ACC112 (cell line): ENCODE data around the gene KRT86.

Source experiments
- H2AFZ ChIP-seq: fragments of 200-600 bp; sonication (generic); one replicate; pipeline ENCODE4 v1.6.0; 2017; ENCODE audit warnings: antibody characterized with exemption, low read length; ENCODE audit not compliant: unreplicated experiment
- H3K27ac ChIP-seq: fragments of 200-600 bp; sonication (generic); 2 replicates; pipeline ENCODE4 v1.5.1; 2014; ENCODE audit warnings: low read depth, mild to moderate bottlenecking, antibody characterized with exemption, low read length, moderate library complexity
- H3K27me3 ChIP-seq: fragments of 200-600 bp; sonication (generic); 2 replicates; pipeline ENCODE4 v1.6.1; 2014; ENCODE audit warnings: mild to moderate bottlenecking, antibody characterized with exemption, low read length, moderate library complexity, mixed read lengths; ENCODE audit not compliant: insufficient read depth
- H3K36me3 ChIP-seq: fragments of 200-600 bp; sonication (generic); 2 replicates; pipeline ENCODE4 v1.6.1; 2016; ENCODE audit warnings: mild to moderate bottlenecking, antibody characterized with exemption, low read length, moderate library complexity, mixed read lengths; ENCODE audit not compliant: insufficient read depth
- H3K4me1 ChIP-seq: fragments of 200-600 bp; sonication (generic); one replicate; pipeline ENCODE4 v1.6.1; 2016; ENCODE audit warnings: low read length, mixed read lengths; ENCODE audit not compliant: insufficient read depth, unreplicated experiment, control insufficient read depth
- H3K4me3 ChIP-seq: fragments of 200-600 bp; sonication (generic); 2 replicates; pipeline ENCODE4 v1.5.1; 2014; ENCODE audit warnings: mild to moderate bottlenecking, low read depth, low read length
- H3K79me2 ChIP-seq: fragments of 200-600 bp; sonication (generic); one replicate; pipeline ENCODE4 v1.6.0; 2016; ENCODE audit warnings: low read length; ENCODE audit not compliant: control insufficient read depth, unreplicated experiment, insufficient read depth

KRT86 gene

GRCh38 chr12:52274521-52275120, at the start of gene KRT86:
TSS of gene KRT86 (plus strand) at chr12:52274645. CDS start at chr12:52301917, 27,272 bp downstream.
- H3K4me1 ChIP-seq = peaks cover 18% of the 10 kb centered on the region
- no peak within 1 kb of the TSS for H2AFZ ChIP-seq
- no peaks in the 10 kb centered on the region for H3K79me2 ChIP-seq
- H3K36me3 ChIP-seq = no peaks in the 10 kb centered on the region
- no peaks in the 10 kb centered on the region for H3K27me3 ChIP-seq
- H3K27ac ChIP-seq = no peak within 1 kb of the TSS
- no peak within 1 kb of the TSS for H3K4me3 ChIP-seq

- Histone ChIP-seq H3K27me3 (no peaks in the 10 kb centered on the region), H3K79me2 (no peaks in the 10 kb centered on the region), H3K4me1 (peaks cover 65% of the 10 kb centered on the region), H3K4me3 (no peak overlapping the region), H3K27ac (no peak overlapping the region), H2AFZ (no peak overlapping the region), H3K36me3 (no peaks in the 10 kb centered on the region)
Observed at GRCh38 chr12:52225752-52226151, 48.7 kb upstream of the KRT86 start.

- Histone ChIP-seq H3K27me3 (no peaks in the 10 kb centered on the region), H3K4me1 (peaks cover 69% of the 10 kb centered on the region), H3K36me3 (no peaks in the 10 kb centered on the region), H3K4me3 (no peak overlapping the region), H3K27ac (peak overlapping the region; percentile 64), H2AFZ (no peak overlapping the region), H3K79me2 (no peaks in the 10 kb centered on the region)
Observed at GRCh38 chr12:52226446-52226845, 48.0 kb upstream of the KRT86 start.

GRCh38 chr12:52227606-52228166, 46.8 kb upstream of the KRT86 start:
- no peak overlapping the region for H3K4me3 ChIP-seq
- H3K36me3 ChIP-seq = no peaks in the 10 kb centered on the region
- no peaks in the 10 kb centered on the region for H3K79me2 ChIP-seq
- peaks cover 63% of the 10 kb centered on the region for H3K4me1 ChIP-seq
- no peak overlapping the region for H3K27ac ChIP-seq
- no peaks in the 10 kb centered on the region for H3K27me3 ChIP-seq
- H2AFZ ChIP-seq = no peak overlapping the region

- Histone ChIP-seq H3K4me1 (peaks cover 56% of the 10 kb centered on the region), H2AFZ (no peak overlapping the region), H3K79me2 (no peaks in the 10 kb centered on the region), H3K27ac (peak overlapping the region; percentile 47; the same call in 1 of the 2 replicates), H3K27me3 (no peaks in the 10 kb centered on the region), H3K36me3 (no peaks in the 10 kb centered on the region), H3K4me3 (no peak overlapping the region)
Observed at GRCh38 chr12:52228366-52228765, 46.1 kb upstream of the KRT86 start.

- Histone ChIP-seq H3K4me1 (peaks cover 51% of the 10 kb centered on the region), H2AFZ (no peak overlapping the region), H3K27me3 (no peaks in the 10 kb centered on the region), H3K36me3 (no peaks in the 10 kb centered on the region), H3K27ac (peak overlapping the region; percentile 47; the same call in 1 of the 2 replicates), H3K4me3 (no peak overlapping the region), H3K79me2 (no peaks in the 10 kb centered on the region)
Observed at GRCh38 chr12:52228931-52229330, 45.5 kb upstream of the KRT86 start.

GRCh38 chr12:52229836-52230343, 44.6 kb upstream of the KRT86 start:
- Histone ChIP-seq H3K27ac (peak overlapping the region; percentile 95), H2AFZ (no peak overlapping the region), H3K27me3 (no peaks in the 10 kb centered on the region), H3K4me1 (peaks cover 48% of the 10 kb centered on the region), H3K36me3 (no peaks in the 10 kb centered on the region), H3K4me3 (no peak overlapping the region), H3K79me2 (no peaks in the 10 kb centered on the region)

- peak overlapping the region; percentile 95 for H3K27ac ChIP-seq
- H2AFZ ChIP-seq = no peak overlapping the region
- H3K4me1 ChIP-seq = peaks cover 56% of the 10 kb centered on the region
- H3K36me3 ChIP-seq = no peaks in the 10 kb centered on the region
- no peaks in the 10 kb centered on the region for H3K79me2 ChIP-seq
- H3K27me3 ChIP-seq = no peaks in the 10 kb centered on the region
- H3K4me3 ChIP-seq = peak overlapping the region; percentile 12; the same call in 1 of the 2 replicates
Observed at GRCh38 chr12:52230364-52231281, 43.8 kb upstream of the KRT86 start.

- Histone ChIP-seq H2AFZ (no peak overlapping the region), H3K36me3 (no peaks in the 10 kb centered on the region), H3K79me2 (no peaks in the 10 kb centered on the region), H3K27ac (peak overlapping the region; percentile 95), H3K4me1 (peaks cover 63% of the 10 kb centered on the region), H3K27me3 (no peaks in the 10 kb centered on the region), H3K4me3 (no peak overlapping the region)
Observed at GRCh38 chr12:52231305-52232202, 42.9 kb upstream of the KRT86 start.

GRCh38 chr12:52232203-52232673, 42.2 kb upstream of the KRT86 start:
- Histone ChIP-seq H3K27me3 (no peaks in the 10 kb centered on the region), H3K79me2 (no peaks in the 10 kb centered on the region), H3K36me3 (no peaks in the 10 kb centered on the region), H3K4me3 (peak overlapping the region; percentile 63), H2AFZ (no peak overlapping the region), H3K27ac (peak overlapping the region; percentile 95), H3K4me1 (peaks cover 65% of the 10 kb centered on the region)
